Right renal pelvis (tissue), 4 donors: ENCODE data around the gene ZBTB7B. TPM values are rescaled to one million over a fixed set of nuclear protein-coding genes. Genes with fewer than 3 reads are reported as not detected.
"Not testable (repeated sequence)": the region's sequence is repeated elsewhere in the genome, so short reads cannot be mapped to it uniquely, and the experiment has no call there.

ENCODE experiments used
- DNase-seq, 4 donors: peaks; one replicate each; pipeline ENCODE4 v3.0.0-alpha.2; 2013; ENCODE audit warnings: low read depth in 4 of 4, low spot score in 3 of 4, missing footprints in 1 of 4
- polyA plus RNA-seq, 4 donors: library from polyadenylated mRNA; unstranded; fragments of 120-200 nt; gene quantifications; one replicate each; pipeline ENCODE4 v1.2.1, GENCODE V29; 2013; ENCODE audit not compliant: insufficient read length in 4 of 4

Gene ZBTB7B
- polyA plus RNA-seq, 4 donors = 13.0 to 17.4 (median 14.4) TPM

DNA sequence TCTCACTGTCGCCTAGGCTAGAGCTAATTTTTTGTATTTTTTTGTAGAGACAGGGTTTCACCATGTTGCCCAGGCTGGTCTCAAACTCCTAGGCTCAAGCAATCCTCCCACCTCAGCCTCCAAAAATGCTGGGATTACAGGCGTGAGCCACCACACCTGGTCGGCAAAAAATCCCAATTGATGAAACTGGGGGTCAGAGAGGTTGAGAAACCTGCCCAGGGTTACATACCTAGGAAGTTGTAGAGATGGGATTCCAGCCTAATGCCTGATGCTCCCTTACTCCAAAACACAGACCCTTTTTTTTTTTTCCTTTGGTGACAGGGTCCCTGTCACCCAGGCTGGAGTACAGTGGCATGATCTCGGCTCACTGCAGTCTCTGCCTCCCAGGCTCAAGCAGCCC lies 15.9 kb upstream of the ZBTB7B start:
- not testable (repeated sequence) for DNase-seq

DNA sequence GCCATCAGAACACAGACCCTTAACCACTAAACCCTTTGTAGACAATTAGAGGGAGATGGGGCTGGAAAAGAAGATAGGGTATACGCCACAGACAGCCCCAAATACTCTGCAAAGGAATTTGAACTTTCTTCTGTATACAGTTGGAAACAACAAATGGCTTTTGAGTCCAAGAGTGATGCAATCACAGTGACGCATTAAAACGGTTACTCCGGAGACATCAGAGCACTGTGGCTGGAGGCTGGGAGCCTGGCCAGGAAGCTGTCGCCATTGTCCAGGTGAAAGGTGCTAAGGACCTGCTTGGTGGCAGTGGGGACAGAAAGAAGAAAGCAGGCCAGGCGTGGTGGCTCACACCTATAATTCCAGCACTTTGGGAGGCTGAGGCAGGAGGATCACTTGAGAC lies 15.3 kb upstream of the ZBTB7B start:
- no peak for DNase-seq

DNA sequence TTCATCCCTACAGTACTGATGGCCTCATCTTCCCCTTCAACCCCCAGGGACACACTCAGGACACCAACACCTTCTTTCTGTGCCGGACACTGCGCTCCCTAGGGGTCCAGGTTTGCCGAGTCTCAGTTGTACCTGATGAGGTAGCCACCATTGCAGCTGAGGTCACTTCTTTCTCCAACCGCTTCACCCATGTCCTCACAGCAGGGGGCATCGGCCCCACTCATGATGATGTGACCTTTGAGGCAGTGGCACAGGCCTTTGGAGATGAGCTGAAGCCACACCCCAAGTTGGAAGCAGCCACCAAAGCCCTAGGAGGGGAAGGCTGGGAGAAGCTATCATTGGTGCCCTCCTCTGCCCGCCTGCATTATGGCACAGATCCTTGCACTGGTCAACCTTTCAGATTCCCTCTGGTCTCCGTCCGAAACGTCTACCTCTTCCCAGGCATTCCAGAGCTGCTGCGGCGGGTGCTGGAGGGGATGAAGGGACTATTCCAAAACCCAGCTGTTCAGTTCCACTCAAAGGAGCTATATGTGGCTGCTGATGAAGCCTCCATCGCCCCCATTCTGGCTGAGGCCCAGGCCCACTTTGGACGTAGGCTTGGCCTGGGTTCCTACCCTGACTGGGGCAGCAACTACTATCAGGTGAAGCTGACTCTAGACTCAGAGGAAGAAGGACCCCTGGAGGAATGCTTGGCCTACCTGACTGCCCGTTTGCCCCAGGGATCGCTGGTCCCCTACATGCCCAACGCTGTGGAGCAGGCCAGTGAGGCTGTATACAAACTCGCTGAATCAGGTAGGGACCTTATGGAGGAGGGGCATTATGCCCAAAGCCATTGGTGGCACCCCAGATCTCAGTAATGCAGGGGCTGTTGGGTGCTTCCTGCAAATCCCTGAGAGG lies 14.3 kb upstream of the ZBTB7B start:
- DNase-seq = no peak

DNA sequence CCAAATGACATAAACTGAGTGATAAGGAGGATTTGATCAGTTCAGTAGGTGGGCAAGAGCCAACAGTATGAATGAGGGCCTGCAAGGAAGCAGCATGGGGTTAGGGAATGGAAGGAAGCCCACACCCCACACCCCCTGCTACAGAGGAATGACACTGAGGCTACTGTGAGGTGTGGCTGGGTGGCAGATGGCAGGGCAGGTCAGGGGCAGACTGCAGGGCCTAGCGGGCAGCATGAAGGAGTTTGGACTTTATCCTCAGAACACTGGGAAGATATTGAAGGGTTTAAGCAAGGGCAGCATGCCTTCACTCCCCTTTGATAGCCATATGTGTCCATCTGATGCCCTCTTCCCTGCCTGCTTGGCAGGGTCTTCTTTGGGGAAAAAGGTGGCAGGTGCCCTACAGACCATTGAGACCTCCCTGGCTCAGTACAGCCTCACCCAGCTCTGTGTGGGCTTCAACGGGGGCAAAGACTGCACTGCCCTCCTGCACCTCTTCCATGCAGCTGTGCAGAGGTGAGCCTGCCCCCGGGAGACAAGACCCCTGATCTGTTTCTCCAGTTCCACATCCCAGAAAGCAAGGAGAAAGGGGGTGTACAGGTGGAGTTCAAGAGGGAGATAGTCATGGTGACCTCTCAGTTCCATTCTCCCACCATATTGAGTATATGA lies 13.3 kb upstream of the ZBTB7B start:
- no peak for DNase-seq

DNA sequence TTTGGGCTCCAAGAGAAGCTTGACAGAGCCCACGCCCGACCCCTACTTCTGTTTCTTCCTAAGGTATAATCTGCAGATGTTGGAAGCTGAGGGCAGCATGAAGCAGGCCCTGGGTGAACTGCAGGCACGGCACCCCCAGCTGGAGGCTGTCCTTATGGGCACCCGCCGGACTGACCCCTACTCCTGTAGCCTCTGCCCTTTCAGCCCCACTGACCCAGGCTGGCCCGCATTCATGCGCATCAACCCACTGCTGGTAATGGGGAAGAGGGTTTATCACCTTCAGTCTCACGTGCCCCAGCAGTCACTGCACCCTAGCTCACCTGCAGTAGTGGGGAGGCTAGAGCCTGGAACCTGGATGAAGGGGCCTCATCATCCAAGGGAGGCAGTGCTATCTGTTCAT lies 12.3 kb upstream of the ZBTB7B start:
- no peak for DNase-seq

DNA sequence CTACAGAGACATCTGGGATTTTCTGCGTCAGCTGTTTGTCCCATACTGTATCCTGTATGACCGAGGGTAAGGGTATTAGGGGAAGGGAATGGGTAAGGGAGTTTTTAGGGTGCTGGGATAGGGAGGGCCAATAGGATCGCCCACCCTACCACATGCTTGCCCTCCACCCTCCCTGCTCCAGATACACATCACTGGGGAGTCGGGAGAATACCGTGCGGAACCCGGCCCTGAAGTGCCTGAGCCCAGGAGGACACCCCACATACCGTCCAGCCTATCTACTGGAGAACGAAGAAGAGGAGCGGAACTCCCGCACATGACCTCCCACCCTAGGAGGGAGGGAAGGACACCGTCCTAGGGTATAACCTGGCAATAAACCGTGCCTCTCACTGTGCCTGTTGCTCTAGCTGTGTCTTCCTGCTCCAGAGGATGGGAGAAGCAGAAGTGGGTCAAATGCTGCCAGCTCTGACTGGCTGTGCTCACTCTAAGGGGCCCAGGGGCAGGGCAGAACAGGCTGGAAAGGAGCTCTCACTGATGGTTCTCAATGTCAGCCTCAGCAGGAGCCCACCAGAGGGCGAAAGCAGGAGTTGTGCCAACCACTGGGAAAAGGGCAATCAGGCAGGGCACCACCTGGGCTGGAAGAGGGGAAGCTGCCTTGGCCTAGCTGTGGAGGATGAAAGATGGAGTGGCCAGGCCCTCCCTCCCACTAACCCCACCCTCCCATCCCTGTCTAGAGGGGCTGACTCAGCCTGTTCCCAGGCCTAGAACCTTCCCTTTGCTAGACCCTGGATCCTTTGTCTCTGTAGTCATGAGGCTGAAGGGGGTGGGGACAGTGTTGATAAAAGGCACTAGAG lies 9.7 kb upstream of the ZBTB7B start:
- DNase-seq = no peak

DNA sequence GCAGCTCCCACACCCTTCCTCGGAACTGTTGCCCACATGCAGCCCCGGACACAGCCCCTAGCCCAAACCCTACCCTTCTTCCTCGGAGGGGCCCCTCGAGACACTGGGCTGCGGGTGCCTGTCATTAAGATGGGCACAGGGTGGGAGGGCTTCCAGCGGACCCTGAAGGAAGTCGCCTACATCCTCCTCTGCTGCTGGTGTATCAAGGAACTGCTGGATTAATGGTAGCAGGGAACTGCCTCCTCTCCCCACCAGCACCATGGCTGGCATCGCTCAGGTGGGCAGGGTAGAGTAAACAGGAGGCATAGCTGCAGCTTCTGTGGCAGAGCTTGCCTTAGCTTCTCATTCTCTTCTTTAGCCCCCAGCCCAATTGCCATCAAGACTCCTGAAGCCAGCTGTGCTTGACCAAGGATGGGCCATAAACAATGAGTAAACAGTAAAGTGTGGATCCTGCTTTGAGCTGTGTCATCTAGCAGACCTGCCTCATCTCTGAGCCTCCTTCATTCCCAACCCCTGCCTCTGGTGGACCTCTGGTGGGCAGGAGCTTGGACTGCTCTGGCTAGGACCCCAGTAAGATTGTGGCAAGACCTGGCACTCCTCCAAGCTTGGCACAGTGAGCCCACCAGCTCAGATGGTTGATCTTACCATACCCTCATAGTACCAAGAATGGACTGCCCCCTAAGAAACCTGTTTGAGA lies 8.9 kb upstream of the ZBTB7B start, which contains the start of gene LENEP:
LENEP (plus strand) TSS at position 15 of the 697 bp plus-strand sequence; CDS start at position 37, 22 bp downstream.
- DNase-seq = no peak

DNA sequence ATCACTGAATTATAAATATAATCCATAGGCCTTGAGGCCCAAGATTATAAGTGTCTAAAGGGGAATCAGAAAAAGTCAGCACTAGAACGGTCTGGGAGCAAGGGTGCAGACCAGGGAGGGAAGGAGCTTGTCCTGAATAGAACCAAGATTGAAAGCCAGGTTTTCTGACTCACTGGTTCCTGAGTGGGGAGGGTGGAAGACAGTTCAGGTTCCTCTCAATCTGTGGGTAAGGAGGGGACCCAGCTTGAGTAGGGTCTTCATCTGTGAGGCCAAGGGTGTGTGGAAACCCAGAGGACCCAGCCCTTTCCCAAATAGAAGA lies 8.4 kb upstream of the ZBTB7B start:
- no peak for DNase-seq

DNA sequence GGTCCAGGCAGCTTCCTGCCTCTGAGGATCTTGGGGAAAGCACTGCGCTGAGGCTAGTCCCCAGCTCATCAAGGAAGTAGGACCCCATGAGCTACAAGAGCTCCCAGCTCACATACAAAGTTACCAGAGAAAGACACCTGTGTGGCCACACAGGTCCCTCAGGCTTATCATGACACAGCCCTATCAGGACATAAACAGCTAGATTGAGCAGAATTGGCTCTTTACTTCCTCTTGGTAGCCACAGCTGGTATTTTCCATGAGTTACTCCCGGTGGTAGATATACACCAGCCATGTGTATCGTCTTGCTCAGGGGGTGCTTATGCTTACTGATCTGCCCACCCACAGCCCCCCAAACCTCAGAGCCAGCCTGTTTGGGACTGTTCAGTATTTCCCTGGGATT lies 8.0 kb upstream of the ZBTB7B start:
- DNase-seq = no peak

DNA sequence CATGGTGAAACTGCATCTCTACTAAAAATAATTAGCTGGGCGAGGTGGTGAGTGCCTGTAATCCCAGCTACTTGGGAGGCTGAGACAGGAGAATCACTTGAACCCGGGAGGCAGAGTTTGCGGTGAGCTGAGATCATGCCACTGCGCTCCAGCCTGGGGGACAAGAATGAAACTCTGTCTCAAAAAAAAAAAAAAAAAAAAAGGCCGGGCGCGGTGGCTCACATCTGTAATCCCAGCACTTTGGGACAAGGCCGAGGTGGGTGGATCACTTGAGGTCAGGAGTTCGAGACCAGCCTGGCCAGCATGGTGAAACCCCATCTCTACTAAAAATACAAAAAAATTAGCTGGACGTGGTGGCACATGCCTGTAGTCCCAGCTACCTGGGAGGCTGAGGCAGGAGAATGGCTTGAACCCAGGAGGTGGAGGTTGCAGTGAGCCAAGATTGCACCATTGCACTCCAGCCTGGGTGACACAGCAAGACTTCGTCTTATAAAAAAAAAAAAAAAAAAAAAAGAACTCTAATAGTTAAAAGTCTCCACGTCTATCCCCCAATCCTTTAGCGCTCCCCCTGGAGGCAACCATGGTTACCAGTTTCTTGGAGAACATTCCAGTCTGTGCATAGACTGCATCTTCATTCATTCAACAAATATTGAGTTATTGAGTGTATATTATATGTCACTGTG lies 7.2 kb upstream of the ZBTB7B start:
- not testable (repeated sequence) for DNase-seq

DNA sequence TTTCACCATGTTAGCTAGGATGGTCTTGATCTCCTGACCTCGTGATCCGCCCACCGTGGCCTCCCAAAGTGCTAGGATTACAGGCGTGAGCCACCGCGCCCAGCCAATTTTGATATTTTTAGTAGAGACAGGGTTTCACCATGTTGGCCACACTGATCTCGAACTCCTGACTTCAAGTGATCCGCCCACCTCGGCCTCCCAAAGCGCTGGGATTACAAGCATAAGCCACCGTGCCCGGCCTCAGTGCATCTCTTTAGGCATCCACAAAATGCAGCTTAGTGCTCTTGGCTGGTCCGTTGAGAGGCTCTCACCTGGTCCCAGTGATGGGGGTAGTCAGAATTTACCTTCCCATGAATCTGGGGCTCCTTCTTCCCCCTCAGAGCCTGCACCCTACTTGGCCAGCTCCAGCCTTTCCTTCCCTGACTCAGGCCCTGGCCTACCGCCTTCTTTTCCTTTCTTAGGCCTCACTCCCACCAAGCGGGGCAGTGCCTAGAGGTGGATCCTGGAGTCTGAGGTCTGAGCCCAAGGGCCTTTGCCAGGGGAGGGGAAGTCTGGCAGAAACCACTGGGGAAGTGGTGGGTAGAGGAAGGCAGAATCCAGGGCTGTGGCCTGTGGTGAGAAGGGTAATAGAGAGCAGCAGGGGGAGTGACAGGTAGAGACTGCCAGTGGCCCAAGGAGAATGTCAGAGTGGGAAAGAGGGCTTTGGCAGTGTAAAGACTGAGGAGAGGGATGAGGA lies 5.5 kb upstream of the ZBTB7B start:
- no peak for DNase-seq

DNA sequence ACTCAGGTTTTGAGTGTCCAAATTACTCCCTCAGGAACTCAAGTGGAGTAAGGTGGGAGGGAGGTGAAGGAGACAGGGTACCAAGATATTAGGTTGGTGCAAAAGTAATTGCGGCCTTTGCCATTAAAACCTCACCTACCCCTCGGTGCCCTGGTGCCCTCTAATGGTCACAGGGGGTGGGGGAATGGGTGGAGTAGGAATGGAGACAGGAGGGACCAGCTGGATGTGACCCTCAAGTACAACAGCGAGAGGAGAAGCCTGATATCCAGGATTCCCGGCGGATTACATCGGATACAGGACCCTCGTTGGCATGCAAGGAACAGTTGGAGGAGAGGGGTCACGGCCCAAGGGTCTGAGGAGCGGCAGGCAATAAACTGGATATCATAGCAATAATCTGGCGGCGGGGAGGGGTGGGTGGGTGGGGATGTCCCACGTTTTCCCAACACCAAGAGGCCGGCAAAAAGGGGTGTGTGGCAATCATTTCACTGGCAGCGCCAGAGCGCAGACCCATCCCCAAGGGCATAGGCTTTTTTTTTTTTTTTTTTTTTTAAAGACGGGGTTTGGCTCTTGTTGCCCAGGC lies 4.3 kb upstream of the ZBTB7B start:
- no peak for DNase-seq

DNA sequence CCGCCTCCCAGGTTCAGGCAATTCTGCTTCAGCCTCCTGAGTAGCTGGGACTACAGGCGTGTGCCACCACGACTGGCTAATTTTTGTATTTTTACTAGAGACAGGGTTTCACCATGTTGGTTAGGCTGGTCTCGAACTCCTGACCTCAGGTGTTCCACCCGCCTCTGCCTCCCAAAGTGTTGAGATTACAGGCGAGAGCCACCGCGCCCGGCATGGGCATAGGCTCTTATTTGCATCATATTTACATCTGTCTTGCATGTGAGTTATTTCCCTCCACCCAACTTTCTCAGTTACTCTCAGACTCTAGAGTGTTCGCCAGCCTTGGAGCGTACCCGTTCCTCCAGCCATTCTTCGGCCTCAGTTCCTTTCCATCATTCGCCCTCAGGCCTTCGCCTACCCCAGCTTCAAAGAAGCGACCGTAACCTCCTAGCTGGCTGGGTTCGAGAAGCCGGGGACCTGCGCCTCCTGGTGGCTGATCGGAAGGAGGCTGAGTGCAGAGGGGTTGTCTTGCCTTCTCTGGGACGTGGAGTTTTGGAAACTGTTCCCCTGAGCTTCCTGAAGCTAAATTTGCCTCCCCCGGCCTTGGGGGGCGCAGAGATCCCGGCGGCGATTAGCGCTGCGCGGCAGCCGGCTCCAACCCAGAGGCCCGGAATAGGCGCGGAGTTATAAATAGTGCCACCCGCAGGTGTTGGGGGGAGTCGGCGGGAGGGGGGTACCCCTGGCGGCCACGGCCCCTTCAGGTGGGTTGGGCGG lies 3.6 kb upstream of the ZBTB7B start:
- no peak for DNase-seq

DNA sequence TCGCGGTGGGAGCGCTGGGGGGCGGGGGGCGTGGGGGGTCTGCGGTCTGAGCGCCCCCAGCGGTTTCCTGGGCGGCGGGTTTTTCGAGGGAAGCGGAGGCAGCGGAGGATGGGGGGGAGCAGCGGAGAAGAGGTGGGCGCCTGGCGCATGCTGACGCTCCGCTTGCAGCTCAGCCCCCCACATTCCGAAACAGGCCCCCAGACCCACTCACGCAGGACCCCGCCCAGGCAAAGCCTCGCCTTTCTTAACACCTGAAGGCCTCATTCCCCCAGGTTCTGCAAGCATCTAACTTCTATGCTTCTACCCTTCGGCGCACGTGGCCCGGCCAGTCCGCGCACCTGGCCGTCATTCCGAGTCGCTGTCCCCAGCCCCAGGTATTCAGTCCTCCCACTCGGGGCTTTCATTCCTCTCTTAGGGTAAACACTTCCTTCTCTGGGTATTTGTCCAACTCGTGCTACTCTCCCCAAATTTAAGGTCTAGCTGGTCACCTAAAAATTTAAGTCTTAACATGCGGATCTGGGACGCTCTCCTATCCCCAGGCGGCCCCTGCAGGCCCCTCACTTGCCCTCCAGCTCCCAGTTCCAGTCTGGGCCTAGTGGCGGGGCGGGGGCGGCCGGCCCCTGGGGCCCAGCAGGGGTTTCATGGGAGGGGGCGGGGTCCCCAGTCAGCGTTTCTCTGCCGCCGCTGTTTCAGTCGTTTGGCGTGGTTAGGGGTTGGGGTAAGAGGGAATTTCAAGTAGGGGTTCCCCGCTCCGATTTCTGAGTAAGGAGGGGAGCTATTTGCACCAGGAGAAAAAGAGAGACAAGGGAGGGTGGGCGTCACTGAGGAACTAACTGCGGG lies 2.8 kb upstream of the ZBTB7B start:
- no peak for DNase-seq

DNA sequence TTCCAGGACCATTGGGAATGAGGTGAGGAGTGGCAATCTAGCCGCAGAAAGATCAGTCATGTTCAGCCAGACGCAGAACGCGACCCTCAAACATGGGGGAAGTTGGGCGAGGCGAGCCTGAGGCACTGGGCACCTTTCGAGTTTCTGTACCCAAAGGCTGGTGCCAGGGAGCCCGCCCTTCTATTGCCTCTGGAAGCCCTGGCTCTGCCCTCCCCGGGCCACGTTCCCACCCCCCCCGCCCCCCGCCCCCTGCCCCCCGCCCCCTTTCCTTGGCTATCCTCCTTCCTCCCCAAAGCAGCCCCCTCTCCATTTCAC lies 2.2 kb upstream of the ZBTB7B start:
- no peak for DNase-seq

DNA sequence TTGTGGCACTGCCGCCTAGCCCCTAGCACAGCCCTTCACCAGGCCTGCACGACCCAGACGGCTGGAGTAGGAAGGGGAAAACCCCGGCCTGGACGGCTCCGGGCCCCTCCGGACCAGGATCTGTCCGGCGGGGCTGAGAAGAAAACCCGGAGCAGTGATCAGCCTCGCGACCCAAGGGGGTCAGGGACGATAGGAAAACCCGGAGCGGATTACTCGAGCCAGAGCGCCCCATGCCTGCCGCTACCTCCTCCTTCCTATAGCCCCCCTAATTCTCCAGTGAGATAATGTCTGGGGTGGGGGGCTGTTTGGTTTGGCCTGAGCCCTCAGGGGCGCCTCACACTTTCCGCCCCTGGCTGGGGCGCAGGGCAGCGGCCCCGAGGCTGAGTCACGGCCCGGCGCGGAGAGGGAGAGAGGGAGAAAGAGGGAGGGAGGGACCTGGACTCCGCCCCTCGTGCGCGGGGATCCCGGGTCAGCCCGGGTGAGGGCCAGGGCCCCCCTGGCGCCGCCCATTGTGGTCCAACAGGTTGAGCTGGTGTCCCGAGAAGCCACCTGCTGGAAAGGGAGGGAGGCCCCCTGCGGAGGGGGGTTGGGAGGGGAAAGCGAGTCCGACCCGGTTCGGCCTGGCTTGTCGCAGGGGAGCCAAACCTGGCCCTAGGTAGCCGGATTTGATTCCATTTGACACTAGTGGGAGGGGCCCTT lies 1.7 kb upstream of the ZBTB7B start:
- DNase-seq = peak; percentile 87 to 92 (median 89)

DNA sequence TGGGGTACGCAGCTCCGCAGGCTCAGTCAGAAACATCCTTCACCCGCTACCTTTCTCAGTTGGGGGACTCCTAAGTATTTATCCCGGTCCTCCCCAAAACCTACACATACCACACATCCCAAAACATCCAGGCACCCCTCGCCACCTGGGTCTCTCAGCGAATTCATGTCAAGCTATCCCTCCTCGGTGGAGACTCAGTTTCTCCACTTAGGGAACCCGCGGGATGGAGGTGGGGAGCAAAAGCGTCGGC lies 1.3 kb upstream of the ZBTB7B start:
- no peak for DNase-seq
